ENCODE results near the gene MPZL1.

MPZL1 gene

GRCh38 chr1:167721617-167722151, at the start of gene MPZL1:
Gene MPZL1 (plus strand): TSS chr1:167721982. CDS start chr1:167722152, 170 bp downstream.
- H3K36me3 Mint-ChIP-seq (ENCODE audit: low read depth), result no peaks in the 10 kb centered on the region
- peak within 1 kb of the TSS; percentile 86 for H3K4me3 Mint-ChIP-seq
- peak within 1 kb of the TSS; percentile 75 for H3K27ac Mint-ChIP-seq
- no peaks in the 10 kb centered on the region for H3K27me3 Mint-ChIP-seq
- peaks cover 62% of the 10 kb centered on the region for H3K4me1 Mint-ChIP-seq (ENCODE audit: low read depth)
- no peaks in the 10 kb centered on the region for H3K9me3 Mint-ChIP-seq

- Mint-ChIP-seq H3K9me3 (no peaks in the 10 kb centered on the region), H3K27ac (no peak overlapping the region)
Observed at GRCh38 chr1:167672831-167673230, 49.0 kb upstream of the MPZL1 start.

GRCh38 chr1:167673265-167673664, 48.5 kb upstream of the MPZL1 start:
- H3K27me3 Mint-ChIP-seq, result no peaks in the 10 kb centered on the region
- H3K4me3 Mint-ChIP-seq, result no peak overlapping the region
- H3K9me3 Mint-ChIP-seq, result no peaks in the 10 kb centered on the region
- H3K27ac Mint-ChIP-seq, result peak overlapping the region; percentile 80
- H3K36me3 Mint-ChIP-seq (ENCODE audit: low read depth), result peaks cover 43% of the 10 kb centered on the region
- H3K4me1 Mint-ChIP-seq (ENCODE audit: low read depth), result peaks cover 51% of the 10 kb centered on the region

More at GRCh38 chr1:167672831-167673230, 49.0 kb upstream of the MPZL1 start:
- Mint-ChIP-seq H3K36me3 (ENCODE audit: low read depth) (peaks cover 43% of the 10 kb centered on the region), H3K4me1 (ENCODE audit: low read depth) (peaks cover 56% of the 10 kb centered on the region), H3K4me3 (no peak overlapping the region), H3K27me3 (no peaks in the 10 kb centered on the region)

GRCh38 chr1:167674156-167674555, 47.6 kb upstream of the MPZL1 start:
- Mint-ChIP-seq H3K9me3 (no peaks in the 10 kb centered on the region), H3K27ac (peak overlapping the region; percentile 23), H3K36me3 (ENCODE audit: low read depth) (peaks cover 43% of the 10 kb centered on the region), H3K27me3 (no peaks in the 10 kb centered on the region), H3K4me1 (ENCODE audit: low read depth) (peaks cover 42% of the 10 kb centered on the region), H3K4me3 (no peak overlapping the region)

- H3K9me3 Mint-ChIP-seq, result no peaks in the 10 kb centered on the region
- peaks cover 35% of the 10 kb centered on the region for H3K4me1 Mint-ChIP-seq (ENCODE audit: low read depth)
- no peak overlapping the region for H3K27ac Mint-ChIP-seq
- no peak overlapping the region for H3K4me3 Mint-ChIP-seq
- peaks cover 42% of the 10 kb centered on the region for H3K36me3 Mint-ChIP-seq (ENCODE audit: low read depth)
- no peaks in the 10 kb centered on the region for H3K27me3 Mint-ChIP-seq
Observed at GRCh38 chr1:167675440-167675839, 46.3 kb upstream of the MPZL1 start.

GRCh38 chr1:167676205-167676915, 45.4 kb upstream of the MPZL1 start:
- peaks cover 33% of the 10 kb centered on the region for H3K4me1 Mint-ChIP-seq (ENCODE audit: low read depth)
- peak overlapping the region; percentile 69 for H3K27ac Mint-ChIP-seq
- no peaks in the 10 kb centered on the region for H3K27me3 Mint-ChIP-seq
- peaks cover 37% of the 10 kb centered on the region for H3K36me3 Mint-ChIP-seq (ENCODE audit: low read depth)
- no peaks in the 10 kb centered on the region for H3K9me3 Mint-ChIP-seq
- no peak overlapping the region for H3K4me3 Mint-ChIP-seq

- Mint-ChIP-seq H3K9me3 (no peaks in the 10 kb centered on the region), H3K27ac (peak overlapping the region; percentile 26), H3K36me3 (ENCODE audit: low read depth) (peaks cover 28% of the 10 kb centered on the region), H3K4me3 (no peak overlapping the region), H3K27me3 (no peaks in the 10 kb centered on the region), H3K4me1 (ENCODE audit: low read depth) (peaks cover 31% of the 10 kb centered on the region)
Observed at GRCh38 chr1:167676916-167677848, 44.6 kb upstream of the MPZL1 start.

GRCh38 chr1:167678422-167678821, 43.4 kb upstream of the MPZL1 start:
- Mint-ChIP-seq H3K4me3 (no peak overlapping the region), H3K4me1 (ENCODE audit: low read depth) (peaks cover 20% of the 10 kb centered on the region), H3K27ac (no peak overlapping the region), H3K27me3 (no peaks in the 10 kb centered on the region), H3K36me3 (ENCODE audit: low read depth) (peaks cover 16% of the 10 kb centered on the region), H3K9me3 (no peaks in the 10 kb centered on the region)

GRCh38 chr1:167678838-167679237, 42.9 kb upstream of the MPZL1 start:
- Mint-ChIP-seq H3K4me3 (no peak overlapping the region), H3K27ac (no peak overlapping the region), H3K9me3 (no peaks in the 10 kb centered on the region), H3K27me3 (no peaks in the 10 kb centered on the region), H3K36me3 (ENCODE audit: low read depth) (peaks cover 12% of the 10 kb centered on the region), H3K4me1 (ENCODE audit: low read depth) (peaks cover 16% of the 10 kb centered on the region)

GRCh38 chr1:167679714-167680113, 42.1 kb upstream of the MPZL1 start:
- Mint-ChIP-seq H3K9me3 (no peaks in the 10 kb centered on the region), H3K4me3 (no peak overlapping the region), H3K27me3 (no peaks in the 10 kb centered on the region)

GRCh38 chr1:167681024-167681423, 40.8 kb upstream of the MPZL1 start:
- Mint-ChIP-seq H3K9me3 (no peaks in the 10 kb centered on the region), H3K36me3 (ENCODE audit: low read depth) (peaks cover 19% of the 10 kb centered on the region), H3K4me1 (ENCODE audit: low read depth) (peaks cover 14% of the 10 kb centered on the region), H3K27ac (peak overlapping the region; percentile 58), H3K27me3 (no peaks in the 10 kb centered on the region), H3K4me3 (no peak overlapping the region)

More at GRCh38 chr1:167679714-167680113, 42.1 kb upstream of the MPZL1 start:
- H3K36me3 Mint-ChIP-seq (ENCODE audit: low read depth), result peaks cover 9% of the 10 kb centered on the region
- H3K4me1 Mint-ChIP-seq (ENCODE audit: low read depth), result peaks cover 14% of the 10 kb centered on the region
- no peak overlapping the region for H3K27ac Mint-ChIP-seq

GRCh38 chr1:167681451-167682098, 40.2 kb upstream of the MPZL1 start:
- Mint-ChIP-seq H3K9me3 (no peaks in the 10 kb centered on the region), H3K27ac (peak overlapping the region; percentile 58), H3K36me3 (ENCODE audit: low read depth) (peaks cover 20% of the 10 kb centered on the region), H3K4me1 (ENCODE audit: low read depth) (peaks cover 15% of the 10 kb centered on the region), H3K27me3 (no peaks in the 10 kb centered on the region), H3K4me3 (no peak overlapping the region)

- Mint-ChIP-seq H3K4me3 (no peak overlapping the region), H3K27me3 (no peaks in the 10 kb centered on the region), H3K4me1 (ENCODE audit: low read depth) (peaks cover 27% of the 10 kb centered on the region), H3K36me3 (ENCODE audit: low read depth) (peaks cover 25% of the 10 kb centered on the region), H3K9me3 (no peaks in the 10 kb centered on the region), H3K27ac (no peak overlapping the region)
Observed at GRCh38 chr1:167683226-167683625, 38.6 kb upstream of the MPZL1 start.

GRCh38 chr1:167683641-167684502, 37.9 kb upstream of the MPZL1 start:
- H3K36me3 Mint-ChIP-seq (ENCODE audit: low read depth), result peaks cover 31% of the 10 kb centered on the region
- H3K27me3 Mint-ChIP-seq, result no peaks in the 10 kb centered on the region
- no peaks in the 10 kb centered on the region for H3K9me3 Mint-ChIP-seq
- peaks cover 34% of the 10 kb centered on the region for H3K4me1 Mint-ChIP-seq (ENCODE audit: low read depth)
- no peak overlapping the region for H3K4me3 Mint-ChIP-seq
- H3K27ac Mint-ChIP-seq, result peak overlapping the region; percentile 27

Data from stimulated activated naive CD8-positive, alpha-beta T cell treated with anti-CD3 and anti-CD28 coated beads, Interleukin-15, Interleukin-2, amounts not matched to agents 100 ng/mL and 50 ng/mL, for 24 hours (primary cell).